ENCODE results near the gene CMTM1. TPM values are rescaled to one million over a fixed set of nuclear protein-coding genes. Genes with fewer than 3 reads are reported as not detected.
A peak's percentile ranks its signal among the peaks of the same experiment; 100 is the strongest.

CMTM1 gene
- total and polyA plus RNA-seq, 10 donors: 0.15 to 19.0 (median 4.2) TPM

DNA sequence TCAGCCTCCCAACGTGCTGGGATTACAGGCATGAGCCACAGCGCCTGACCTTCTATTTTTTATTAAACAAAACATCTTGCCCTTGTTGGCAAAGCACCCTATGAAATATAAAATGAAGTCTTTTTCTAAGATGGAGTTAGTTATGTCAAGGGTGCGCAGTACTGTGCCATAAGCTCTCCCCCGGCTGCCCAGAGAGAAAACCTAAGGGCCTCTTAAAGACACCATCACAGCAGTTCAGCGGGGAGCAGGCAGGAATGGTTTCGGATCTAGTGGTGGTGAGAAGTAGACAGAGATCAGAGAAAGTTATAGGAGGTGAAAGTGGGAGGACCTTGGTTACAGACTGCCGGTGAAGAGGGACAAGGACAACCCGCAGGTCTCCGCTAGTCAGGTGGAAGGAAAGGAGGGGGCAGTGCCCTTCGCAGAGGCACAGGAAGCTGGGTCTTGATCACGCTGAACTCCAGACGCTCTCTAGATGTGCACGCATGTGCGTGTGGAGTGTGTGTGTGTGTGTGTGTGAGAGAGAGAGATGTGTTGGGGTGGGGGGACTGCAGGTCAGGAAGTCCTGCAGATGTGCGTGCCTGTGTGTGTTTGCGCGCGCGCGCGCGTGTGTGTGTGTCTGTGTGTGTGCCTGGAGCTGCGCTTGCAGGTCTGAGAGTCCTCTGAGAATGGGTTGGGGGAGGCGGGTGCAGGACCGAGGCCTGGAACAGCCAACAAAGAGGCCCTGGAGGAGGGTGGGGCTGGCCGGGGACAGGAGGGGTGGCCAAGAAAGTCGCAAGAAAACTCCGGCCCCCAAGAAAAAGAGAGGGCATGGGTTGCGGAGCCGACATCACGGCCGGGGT is 37.5 kb downstream of the CMTM1 start:
- Histone ChIP-seq H3K36me3 (peaks cover 0 to 1% (median 0%) of the 10 kb centered on the region in 6 donors), H3K4me1 (peaks cover 30 to 58% (median 53%) of the 10 kb centered on the region in 6 donors), H3K27me3 (replicated peaks in 1 of 7) (peaks cover 0 to 25% (median 0%) of the 10 kb centered on the region in 7 donors), H3K27ac (peak overlapping the region; percentile 78 to 94 (median 88)), H3K9me3 (peaks cover 0 to 11% (median 9%) of the 10 kb centered on the region in 8 donors), H3K4me3 (peak overlapping the region; percentile 68 to 94 (median 78))
- WGBS, 5 donors: 9 to 11% (median 10%) methylated on average over 32 of the region's 32 CpGs
- TF ChIP-seq POLR2A (IDR thresholded peaks at IDR 0.05): no peak
- no peak for TF ChIP-seq CTCF (IDR thresholded peaks at IDR 0.05 in 8 of 11, conservative IDR thresholded peaks at IDR 0.05 in 3 of 11)
- TF ChIP-seq POLR2AphosphoS5 (IDR thresholded peaks at IDR 0.05): peak; percentile 61 to 71 (median 64)
- peak; percentile 92 for DNase-seq
- intact Hi-C loops (cut with DNase I; ENCODE audit: low total_unique reads): loop anchor here (5.0 kb wide), 1 partner anchor 196 kb away; no protein-coding TSS in a partner anchor

DNA sequence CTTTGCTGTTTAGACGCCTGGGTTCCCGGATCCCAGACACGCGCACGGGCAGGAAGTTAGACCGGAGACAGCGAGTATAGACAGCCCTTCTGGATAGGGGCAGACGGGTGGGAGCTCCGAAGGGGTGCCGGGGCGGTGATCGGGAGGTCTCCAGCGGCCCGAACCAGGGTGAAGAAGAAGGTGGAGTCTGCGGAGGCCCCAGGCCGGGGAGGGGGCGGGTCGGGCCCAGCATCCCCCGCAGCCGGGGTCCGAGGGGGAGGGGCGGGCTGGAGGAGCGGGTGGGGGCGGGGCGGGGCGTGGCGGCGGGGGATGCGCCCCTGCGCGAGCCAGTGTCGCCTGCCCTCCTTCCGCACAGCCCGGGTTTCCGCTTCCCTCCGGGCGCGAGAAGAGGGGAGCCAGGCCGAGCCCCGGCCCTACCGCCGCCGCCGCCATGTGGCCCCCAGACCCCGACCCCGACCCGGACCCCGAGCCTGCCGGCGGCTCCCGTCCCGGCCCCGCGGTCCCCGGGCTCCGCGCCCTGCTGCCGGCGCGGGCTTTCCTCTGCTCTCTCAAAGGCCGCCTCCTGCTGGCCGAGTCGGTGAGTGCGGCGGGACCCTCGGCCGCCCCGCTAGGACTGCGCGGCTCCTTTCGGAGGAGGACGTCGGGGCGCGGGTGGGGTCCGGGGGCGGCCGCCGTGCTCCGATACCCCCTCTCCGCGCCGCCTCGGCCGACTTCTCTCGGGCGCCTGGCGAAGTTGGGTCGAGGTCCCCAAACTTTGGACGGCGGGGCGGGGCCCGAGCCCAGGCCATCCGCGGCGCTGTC is 38.3 kb downstream of the CMTM1 start, which contains the start of gene CMTM3:
Gene CMTM3, plus strand, starts transcription at position 329 of the 801 bp plus-strand sequence. Its CDS starts 102 bp downstream, at position 431.
- 0 to 1% (median 0%) methylated on average over 9 to 95 of the region's 96 CpGs for WGBS, 5 donors
- intact Hi-C loops (cut with DNase I; ENCODE audit: low total_unique reads): loop anchor here (5.0 kb wide), 1 partner anchor 197 kb away; no protein-coding TSS in a partner anchor
- TF ChIP-seq CTCF (IDR thresholded peaks at IDR 0.05 in 8 of 11, conservative IDR thresholded peaks at IDR 0.05 in 3 of 11) (peak; percentile 54 to 90 (median 77)), POLR2AphosphoS5 (IDR thresholded peaks at IDR 0.05) (peak; percentile 22 to 63 (median 44)), POLR2A (IDR thresholded peaks at IDR 0.05) (no peak)

DNA sequence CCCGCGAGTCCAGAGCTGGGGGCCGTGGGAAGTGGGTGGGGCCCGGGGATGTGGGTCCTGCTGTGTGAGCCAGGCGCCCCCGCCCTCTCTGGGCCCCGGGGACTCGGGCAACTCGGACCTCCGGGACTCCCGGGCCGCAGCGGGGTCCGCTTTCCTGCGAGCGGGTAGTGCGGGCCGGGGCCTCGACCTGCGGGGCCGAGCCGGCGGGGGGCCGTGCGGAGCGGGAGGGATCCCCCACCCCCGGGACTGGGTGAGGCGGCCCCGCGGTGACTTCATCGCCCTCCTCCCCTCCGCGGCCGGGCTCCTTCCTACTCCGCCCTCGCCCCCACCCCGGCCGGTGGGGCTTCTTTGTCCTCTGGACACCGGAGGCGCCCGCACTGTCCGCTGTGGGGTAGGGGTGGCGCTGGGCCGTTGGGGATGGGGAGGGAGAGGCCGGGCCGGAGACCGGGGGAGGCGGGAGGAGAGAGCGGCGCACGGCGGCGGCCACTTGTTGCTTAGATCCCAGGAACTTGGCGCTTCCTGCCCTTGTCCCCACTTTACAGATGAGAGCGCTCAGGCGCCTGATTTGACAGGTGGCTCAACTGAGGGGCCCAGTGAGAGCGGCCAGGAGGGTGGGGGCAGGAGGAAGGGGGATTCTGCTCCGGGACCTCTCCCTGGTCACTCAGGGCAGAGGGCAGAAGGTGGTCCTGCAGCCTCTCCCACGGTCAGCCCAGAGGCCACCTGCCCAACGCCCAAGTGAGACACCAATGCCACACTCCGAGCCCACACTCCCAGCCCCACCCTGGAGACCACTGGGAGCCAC is 39.1 kb downstream of the CMTM1 start:
- intact Hi-C loops (cut with DNase I; ENCODE audit: low total_unique reads): no loop called here
- TF ChIP-seq CTCF (IDR thresholded peaks at IDR 0.05 in 8 of 11, conservative IDR thresholded peaks at IDR 0.05 in 3 of 11) (peak in 1 of 11 experiments; percentile 54), POLR2AphosphoS5 (IDR thresholded peaks at IDR 0.05) (peak; percentile 7 to 30 (median 12)), POLR2A (IDR thresholded peaks at IDR 0.05) (no peak)
- H3K27me3 ChIP-seq (replicated peaks in 1 of 7): peaks cover 0 to 25% (median 0%) of the 10 kb centered on the region in 7 donors
- H3K4me3 ChIP-seq: peak overlapping the region; percentile 68 to 94 (median 78)
- peaks cover 32 to 63% (median 57%) of the 10 kb centered on the region in 6 donors for H3K4me1 ChIP-seq
- 2 to 5% (median 3%) methylated on average over 18 to 61 of the region's 61 CpGs for WGBS, 5 donors
- H3K9me3 ChIP-seq: peaks cover 0 to 11% (median 9%) of the 10 kb centered on the region in 8 donors
- peak; percentile 94 for DNase-seq
- H3K27ac ChIP-seq: peak overlapping the region; percentile 78 to 94 (median 88)
- H3K36me3 ChIP-seq: peaks cover 0 to 17% (median 14%) of the 10 kb centered on the region in 6 donors

More for the DNA sequence above, 38.3 kb downstream of the CMTM1 start, which contains the start of gene CMTM3:
- peaks cover 0 to 25% (median 0%) of the 10 kb centered on the region in 7 donors for H3K27me3 ChIP-seq (replicated peaks in 1 of 7)
- peaks cover 32 to 63% (median 57%) of the 10 kb centered on the region in 6 donors for H3K4me1 ChIP-seq
- peak within 1 kb of the TSS; percentile 68 to 94 (median 78) for H3K4me3 ChIP-seq
- H3K9me3 ChIP-seq: peaks cover 0 to 11% (median 9%) of the 10 kb centered on the region in 8 donors
- DNase-seq: peak; percentile 88
- peak within 1 kb of the TSS; percentile 78 to 94 (median 88) for H3K27ac ChIP-seq
- H3K36me3 ChIP-seq: peaks cover 0 to 9% (median 6%) of the 10 kb centered on the region in 6 donors

All from spleen (tissue), 11 donors.